Measurements from ENCODE around the gene QRFP.

The QRFP gene

DNA sequence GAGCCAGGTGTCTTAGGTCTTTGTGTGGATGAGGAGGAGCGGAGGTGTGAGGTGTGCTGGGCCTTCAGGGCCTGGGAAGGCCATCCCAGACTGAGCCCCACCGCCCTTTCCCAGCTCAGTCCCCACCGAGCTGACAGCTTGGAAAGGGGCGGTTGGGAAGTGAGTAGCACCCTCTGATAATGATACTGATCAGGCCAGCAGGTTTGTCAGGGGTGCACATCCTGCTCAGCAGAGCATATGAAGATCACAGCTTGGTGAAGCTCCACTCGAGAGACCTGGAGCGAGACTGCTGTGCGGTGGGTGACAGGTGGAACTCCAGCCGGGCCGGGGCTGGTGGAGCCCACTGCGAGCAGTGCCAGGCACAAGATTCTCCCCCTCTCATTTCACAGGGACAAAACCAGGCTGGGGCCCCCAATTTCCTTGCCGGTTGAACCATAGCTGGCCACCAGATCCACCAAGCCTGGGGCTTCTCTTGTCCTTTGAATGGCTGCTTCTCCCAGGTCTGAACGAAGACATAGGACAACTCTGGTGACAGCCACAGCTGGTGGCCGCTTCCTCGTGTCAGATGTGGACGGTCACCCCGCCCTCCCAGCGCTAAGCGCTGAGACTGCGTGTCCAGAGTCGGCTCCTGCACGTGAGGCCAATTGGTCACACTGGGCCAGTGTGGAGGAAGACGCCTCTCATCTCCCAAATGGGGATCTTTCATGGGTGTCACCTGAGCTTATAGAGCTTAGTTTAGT, 8.3 kb downstream of the QRFP start:
- DNase-seq: no peak

DNA sequence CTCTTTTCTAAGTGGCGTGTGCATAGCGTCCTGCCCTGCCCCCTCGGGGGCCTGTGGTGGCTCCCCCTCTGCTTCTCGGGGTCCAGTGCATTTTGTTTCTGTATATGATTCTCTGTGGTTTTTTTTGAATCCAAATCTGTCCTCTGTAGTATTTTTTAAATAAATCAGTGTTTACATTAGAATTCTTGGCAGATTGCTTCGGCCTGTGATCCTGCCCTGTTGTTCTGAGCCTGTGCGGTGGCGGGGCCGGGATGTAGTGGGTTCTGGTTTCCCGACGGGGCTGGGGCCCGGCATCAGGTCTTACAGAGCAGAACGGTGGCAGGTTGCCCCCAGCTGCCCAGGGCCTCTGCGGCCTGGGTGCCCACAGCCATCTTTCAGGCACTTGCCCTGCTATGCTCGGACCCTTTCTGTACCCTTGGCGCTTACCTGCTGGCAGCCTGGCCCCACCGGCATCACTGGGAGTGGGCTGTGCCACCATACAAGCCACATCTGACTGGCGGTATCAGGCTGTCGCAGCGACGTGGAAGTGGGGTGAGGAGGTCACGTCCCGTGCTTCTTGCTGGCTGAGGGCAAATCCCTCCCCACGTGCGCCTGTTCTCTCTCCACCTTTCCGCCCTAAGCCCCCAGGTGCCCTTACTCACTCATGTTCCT, 9.0 kb downstream of the QRFP start:
- no peak for DNase-seq

DNA sequence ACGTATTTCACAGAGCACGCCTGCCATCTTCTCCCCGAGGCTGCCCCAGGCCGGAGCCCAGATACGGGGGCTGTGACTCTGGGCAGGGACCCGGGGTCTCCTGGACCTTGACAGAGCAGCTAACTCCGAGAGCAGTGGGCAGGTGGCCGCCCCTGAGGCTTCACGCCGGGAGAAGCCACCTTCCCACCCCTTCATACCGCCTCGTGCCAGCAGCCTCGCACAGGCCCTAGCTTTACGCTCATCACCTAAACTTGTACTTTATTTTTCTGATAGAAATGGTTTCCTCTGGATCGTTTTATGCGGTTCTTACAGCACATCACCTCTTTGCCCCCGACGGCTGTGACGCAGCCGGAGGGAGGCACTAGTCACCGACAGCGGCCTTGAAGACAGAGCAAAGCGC, 9.6 kb downstream of the QRFP start:
- no peak for DNase-seq

DNA sequence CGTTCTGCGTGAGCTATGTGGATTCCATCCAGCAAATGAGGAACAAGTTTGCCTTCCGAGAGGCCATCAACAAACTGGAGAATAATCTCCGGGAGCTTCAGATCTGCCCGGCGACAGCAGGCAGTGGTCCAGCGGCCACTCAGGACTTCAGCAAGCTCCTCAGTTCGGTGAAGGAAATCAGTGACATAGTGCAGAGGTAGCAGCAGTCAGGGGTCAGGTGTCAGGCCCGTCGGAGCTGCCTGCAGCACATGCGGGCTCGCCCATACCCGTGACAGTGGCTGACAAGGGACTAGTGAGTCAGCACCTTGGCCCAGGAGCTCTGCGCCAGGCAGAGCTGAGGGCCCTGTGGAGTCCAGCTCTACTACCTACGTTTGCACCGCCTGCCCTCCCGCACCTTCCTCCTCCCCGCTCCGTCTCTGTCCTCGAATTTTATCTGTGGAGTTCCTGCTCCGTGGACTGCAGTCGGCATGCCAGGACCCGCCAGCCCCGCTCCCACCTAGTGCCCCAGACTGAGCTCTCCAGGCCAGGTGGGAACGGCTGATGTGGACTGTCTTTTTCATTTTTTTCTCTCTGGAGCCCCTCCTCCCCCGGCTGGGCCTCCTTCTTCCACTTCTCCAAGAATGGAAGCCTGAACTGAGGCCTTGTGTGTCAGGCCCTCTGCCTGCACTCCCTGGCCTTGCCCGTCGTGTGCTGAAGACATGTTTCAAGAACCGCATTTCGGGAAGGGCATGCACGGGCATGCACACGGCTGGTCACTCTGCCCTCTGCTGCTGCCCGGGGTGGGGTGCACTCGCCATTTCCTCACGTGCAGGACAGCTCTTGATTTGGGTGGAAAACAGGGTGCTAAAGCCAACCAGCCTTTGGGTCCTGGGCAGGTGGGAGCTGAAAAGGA, 10.9 kb downstream of the QRFP start:
- no peak for DNase-seq

DNA sequence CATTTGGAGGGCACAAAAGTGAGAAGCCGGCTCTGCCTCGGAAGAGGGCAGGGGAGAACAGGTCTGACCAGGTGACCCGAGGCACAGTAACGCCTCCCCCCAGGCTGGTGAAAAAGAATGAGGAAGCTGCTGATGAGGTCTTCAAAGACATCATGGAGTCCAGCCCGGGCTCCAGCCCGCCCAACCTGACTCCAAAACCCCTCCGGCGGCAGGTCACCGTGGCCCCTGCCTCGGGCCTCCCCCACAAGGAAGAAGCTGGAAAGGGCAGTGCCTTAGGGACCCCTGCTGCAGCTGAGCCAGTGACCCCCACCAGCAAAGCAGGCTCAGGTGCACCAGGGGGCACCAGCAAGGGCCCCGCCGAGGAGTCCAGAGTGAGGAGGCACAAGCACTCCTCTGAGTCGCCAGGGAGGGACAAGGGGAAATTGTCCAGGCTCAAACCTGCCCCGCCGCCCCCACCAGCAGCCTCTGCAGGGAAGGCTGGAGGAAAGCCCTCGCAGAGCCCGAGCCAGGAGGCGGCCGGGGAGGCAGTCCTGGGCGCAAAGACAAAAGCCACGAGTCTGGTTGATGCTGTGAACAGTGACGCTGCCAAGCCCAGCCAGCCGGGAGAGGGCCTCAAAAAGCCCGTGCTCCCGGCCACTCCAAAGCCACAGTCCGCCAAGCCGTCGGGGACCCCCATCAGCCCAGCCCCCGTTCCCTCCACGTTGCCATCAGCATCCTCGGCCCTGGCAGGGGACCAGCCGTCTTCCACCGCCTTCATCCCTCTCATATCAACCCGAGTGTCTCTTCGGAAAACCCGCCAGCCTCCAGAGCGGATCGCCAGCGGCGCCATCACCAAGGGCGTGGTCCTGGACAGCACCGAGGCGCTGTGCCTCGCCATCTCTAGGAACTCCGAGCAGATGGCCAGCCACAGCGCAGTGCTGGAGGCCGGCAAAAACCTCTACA, 11.8 kb downstream of the QRFP start:
- DNase-seq: no peak

DNA sequence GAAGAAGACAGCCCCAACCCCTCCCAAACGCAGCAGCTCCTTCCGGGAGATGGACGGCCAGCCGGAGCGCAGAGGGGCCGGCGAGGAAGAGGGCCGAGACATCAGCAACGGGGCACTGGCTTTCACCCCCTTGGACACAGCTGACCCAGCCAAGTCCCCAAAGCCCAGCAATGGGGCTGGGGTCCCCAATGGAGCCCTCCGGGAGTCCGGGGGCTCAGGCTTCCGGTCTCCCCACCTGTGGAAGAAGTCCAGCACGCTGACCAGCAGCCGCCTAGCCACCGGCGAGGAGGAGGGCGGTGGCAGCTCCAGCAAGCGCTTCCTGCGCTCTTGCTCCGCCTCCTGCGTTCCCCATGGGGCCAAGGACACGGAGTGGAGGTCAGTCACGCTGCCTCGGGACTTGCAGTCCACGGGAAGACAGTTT, 12.5 kb downstream of the QRFP start:
- DNase-seq: no peak

DNA sequence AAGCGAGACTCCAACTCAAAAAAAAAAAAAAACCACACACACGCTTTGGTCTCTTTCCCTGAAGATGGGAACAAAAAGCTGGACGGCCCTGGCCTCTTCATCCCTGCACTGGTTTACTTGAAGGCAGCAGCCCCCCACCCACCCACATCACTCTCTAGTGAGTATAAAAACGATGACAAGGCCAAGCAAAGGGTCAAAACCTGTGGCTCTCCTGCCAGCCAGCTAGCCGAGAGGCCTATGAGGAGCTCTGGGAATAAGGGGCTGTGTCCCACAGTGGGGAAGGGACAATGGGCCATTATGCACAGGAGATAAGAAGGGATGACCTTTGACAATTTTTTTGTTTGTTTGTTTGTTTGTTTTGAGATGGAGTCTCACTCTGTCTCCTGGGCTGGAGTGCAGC, 13.1 kb downstream of the QRFP start:
- no peak for DNase-seq

DNA sequence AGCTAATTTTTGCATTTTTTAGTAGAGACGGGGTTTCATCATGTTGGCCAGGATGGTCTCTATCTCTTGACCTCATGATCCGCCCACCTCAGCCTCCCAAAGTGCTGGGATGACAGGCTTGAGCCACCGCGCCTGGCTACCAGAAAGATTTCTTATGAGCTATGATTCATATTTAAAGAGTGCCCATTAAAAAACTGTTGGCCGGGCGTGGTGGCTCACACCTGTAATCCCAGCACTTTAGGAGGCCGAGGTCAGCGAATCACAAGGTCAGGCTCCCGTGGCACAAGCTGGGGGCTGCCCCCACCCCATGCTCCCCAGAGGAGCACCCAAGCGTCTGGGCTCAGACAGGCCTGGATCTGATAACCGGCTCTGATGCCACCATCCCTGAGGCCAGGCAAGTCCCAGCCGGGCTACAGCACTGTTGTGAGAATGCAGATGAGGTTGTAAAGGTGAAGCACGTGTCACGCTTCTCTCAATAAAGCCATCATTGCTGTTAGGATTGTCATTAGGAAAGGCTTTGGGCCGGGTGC, 13.9 kb downstream of the QRFP start:
- no peak for DNase-seq

DNA sequence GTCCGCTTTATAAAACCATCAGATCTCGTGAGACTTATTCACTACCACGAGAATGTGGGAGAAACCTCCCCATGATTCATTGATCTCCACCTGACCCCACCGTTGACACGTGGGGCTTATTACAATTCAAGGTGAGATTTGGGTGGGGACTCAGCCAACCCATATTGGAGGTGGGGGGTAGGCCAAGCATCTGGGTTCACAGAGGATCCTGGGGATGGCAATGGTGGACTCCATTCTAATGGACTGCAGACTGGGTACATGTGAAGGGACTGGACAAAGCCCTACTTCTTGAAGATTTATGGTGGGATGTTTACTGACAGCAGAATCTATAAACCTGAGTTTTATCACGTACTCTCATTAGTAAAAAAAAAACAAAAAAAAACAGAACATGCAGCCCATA, 15.1 kb downstream of the QRFP start:
- DNase-seq: no peak

DNA sequence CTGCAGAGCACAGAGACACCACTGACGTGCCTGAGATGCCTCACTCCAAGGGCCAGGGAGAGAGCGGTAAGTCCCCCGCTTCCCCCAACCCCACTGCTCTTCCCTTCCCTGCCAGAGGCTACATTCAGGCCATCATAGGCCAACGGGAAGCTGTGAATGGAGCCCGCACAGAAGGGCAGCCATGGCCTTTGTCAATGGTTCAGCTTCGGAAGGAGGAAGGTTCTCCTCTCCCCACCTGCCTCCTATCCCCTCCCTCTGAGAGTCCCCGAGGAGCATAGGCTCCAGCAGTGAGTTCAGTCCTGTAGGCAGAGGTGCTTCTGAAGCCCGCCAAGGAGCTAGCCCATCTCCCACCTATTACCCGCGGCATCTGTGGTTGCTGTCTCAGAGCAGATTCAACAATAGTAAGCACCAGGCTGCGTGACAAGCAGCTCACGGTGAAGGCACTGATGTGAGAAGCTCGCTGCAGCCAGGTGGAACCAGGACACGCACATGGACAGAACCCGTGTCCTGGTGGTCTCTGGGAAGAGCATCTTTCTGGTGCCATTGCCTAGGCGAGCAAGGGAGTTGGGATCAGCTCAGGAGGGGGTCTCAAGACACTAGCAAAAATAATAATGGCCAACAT, 15.9 kb downstream of the QRFP start:
- DNase-seq: no peak

DNA sequence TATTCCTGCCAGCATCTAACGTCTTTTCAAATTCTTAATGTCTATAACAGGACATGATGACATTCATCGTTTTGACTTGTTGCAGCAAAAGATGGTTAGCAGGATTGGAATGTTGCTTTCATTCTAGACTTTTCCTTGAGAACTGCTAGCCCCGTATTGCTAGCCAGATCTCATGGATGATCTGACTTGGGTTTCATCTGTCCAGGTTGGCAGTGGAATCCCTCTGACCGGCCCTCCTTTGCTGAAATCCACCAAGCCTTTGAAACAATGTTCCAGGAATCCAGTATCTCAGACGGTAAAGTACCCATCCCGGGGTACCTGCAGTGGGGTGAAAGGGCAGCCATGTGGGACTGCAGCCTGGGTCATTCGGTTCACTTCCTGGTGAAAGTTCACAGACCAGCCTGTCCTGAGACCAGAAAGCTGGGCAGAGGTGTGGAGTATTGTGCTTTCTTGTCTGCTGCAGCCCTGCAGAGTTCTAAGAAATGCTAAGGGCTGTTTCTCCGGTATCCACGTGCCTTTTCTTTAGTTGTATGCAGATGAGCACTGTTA, 16.7 kb downstream of the QRFP start:
- DNase-seq: no peak

DNA sequence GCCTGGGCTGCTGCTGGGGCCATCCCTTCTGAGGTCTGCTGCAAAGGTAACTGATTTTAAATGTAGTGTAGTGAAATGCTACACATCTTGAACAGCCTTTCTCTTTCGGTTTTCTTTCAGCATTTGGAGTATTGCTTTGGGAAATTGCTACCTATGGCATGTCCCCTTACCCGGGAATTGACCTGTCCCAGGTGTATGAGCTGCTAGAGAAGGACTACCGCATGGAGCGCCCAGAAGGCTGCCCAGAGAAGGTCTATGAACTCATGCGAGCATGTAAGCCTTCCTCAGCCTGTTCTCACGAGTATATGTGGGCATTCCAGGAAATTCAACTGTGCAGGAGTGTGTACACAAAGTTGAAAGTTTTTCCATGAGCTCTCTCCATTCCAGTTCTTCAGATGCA, 18.3 kb downstream of the QRFP start:
- DNase-seq: no peak

DNA sequence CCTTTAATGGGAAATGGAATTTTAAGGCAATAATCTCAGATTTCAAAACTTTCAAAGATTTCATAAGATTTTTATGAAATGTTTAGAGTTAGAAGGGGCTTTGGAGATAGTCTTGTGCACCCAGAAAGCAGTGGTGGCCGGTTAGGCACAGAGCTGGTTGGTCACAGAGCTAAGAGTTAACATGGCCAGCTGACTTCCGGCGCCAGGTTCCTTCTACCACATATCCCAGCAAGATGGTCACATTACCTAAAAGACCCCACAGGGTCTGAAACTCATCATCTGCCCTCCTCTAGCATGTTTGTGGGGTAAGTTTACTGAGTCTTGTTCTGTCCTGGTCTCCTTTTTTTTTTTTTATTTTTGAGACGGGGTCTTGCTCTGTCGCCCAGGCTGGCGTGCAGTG, 19.3 kb downstream of the QRFP start:
- DNase-seq: no peak

DNA sequence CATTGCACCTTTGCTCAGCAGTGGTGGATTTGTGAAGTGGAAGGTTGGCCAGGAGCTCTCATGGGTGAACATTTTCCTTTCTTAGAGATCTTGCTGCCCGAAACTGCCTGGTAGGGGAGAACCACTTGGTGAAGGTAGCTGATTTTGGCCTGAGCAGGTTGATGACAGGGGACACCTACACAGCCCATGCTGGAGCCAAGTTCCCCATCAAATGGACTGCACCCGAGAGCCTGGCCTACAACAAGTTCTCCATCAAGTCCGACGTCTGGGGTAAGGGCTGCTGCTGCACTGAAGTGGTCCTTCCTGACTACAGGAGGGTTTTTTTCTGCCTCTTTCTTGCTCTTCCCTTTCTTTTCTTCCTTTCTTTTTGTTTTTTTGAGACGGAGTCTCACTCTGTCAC, 21.8 kb downstream of the QRFP start:
- no peak for DNase-seq

DNA sequence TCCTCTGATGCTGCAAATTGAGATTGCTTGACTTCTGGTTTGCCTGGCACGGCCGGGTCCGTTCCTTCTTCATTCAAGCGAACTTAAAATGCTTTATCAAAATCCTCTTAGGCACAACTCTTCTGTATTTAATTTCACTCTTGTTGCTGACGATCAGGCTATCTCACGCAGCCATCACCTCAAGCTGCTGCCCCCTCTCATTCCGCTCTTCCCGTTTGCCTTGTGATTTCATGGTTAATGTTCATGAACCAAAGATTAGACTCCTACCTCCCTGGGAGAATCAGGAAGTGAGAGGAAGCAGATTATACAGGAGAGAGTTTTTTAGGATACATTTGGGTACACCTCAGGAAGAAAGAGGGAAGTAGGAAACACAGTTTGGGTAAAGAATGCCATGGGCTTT, 22.6 kb downstream of the QRFP start:
- DNase-seq: no peak

DNA sequence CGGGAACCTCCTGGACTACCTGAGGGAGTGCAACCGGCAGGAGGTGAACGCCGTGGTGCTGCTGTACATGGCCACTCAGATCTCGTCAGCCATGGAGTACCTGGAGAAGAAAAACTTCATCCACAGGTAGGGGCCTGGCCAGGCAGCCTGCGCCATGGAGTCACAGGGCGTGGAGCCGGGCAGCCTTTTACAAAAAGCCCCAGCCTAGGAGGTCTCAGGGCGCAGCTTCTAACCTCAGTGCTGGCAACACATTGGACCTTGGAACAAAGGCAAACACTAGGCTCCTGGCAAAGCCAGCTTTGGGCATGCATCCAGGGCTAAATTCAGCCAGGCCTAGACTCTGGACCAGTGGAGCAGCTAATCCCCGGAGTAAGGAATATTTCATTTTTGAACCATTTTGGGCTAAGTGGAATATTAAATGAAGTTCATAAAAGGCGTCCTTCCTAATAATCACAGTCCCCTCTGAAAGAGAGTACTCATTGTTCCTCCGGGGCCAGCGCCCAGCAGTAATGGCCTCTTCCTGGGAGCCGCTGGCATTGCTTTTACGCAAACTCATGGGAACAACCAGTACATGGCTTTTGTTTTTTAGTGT, 23.6 kb downstream of the QRFP start:
- no peak for DNase-seq

DNA sequence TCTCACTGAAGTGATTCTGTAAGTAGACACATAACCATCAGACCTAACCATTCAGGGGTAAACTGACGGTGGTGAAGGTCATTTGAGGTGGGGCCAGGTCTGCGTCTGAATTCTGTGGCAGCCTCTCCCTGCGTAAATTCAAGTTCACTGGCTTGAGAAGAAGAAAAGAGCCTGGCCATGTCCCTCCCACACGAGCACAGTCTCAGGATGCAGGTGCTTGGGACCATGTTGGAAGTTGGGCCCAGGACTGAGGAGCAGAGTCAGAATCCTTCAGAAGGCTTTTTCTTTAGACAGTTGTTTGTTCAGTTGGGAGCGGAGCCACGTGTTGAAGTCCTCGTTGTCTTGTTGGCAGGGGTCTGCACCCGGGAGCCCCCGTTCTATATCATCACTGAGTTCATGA, 24.1 kb downstream of the QRFP start:
- no peak for DNase-seq

DNA sequence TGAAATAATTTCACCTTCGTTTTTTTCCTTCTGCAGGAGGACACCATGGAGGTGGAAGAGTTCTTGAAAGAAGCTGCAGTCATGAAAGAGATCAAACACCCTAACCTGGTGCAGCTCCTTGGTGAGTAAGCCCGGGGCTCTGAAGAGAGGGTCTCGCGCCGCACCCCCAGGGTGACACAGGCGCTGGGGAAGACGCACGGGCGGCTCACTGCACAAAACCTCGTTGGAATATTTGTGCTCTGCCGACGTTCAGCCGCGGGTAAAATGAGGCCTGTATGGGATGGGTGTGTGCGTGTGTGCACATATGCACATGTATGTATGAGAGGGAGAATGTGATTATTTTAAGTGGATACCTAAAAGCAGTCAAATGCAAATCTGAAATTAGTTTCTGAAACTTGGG, 24.5 kb downstream of the QRFP start:
- DNase-seq: no peak

DNA sequence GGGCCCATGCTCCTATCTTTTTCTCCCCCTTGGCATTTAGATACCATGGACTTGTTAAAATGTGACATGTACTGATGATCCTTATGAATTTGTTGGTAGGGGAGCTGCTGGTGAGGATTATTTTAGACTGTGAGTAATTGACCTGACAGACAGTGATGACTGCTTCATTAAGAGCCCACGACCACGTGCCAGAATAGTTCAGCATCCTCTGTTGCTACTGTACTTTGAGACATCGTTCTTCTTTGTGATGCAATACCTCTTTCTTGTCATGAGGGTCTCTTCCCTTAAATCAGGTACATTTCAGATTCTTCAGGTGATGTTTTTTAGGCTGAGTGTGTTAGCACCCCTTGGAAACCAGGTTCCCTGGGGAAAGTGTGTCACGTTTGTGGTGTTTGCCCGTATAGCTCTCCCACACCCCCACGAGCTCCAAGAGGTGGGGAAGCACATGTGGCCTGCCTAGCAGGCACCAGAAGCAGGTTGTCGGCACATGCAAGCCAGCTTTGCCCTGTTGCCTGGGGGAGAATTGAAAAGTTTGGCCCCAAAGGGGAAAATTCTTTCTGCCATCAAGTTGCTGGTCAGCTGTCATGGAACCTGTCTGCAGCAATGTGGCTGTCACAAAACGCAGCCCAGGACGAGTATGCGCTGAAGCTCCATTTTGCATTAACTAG, 25.1 kb downstream of the QRFP start:
- no peak for DNase-seq

DNA sequence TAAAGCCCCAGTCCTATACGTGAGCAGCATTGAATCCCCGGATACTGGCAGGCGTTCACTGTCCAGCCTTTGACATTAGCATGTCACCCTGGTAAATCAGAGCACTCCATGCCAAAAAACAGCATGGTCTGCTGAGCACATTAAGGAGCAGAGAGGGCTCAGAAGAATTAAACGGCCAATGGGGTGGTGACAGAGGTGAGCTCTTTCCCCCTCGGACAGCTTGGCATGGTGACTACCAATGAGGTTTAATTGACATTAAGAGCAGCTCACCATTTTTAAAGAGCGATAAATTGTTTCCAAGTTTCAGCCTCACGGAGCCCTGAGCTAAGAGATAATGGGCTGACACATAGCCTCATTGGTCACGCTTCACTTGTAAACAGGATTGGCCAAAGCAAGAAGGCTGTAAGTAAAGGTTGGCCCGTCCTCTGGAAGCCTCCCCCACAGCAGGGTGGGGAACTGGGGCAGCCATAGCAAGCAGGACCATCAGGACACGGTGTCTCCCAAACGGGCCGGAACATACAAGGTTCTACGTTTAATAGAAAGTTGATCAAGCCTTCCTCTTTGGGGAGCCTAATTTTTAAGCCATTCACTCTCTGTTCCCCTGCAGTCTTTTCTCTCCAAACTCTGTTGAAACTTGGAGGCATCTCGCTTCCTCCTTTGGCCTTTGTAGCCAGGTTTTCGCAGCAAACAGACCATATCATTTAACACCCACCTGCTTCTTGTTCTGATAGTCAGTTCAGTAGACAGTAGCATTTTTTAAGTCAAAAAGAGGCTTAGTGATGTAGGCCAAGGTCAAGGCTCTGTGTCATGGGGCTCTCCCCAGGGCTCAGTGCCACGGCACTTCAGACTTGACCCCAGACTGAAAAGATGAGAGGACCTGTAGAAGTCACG, 25.9 kb downstream of the QRFP start:
- no peak for DNase-seq
